H9 (cell line): ENCODE measurements around the gene LYST. TPM values are rescaled to one million over a fixed set of nuclear protein-coding genes. Genes with fewer than 3 reads are reported as not detected.

Source experiments
- DNase-seq: peaks from one replicate; pipeline ENCODE4 v3.0.0-alpha.2; 2017
- H2AFZ ChIP-seq: one replicate; pipeline ENCODE4 v1.6.1; 2013; ENCODE audit warnings: mild to moderate bottlenecking, low read length, control low read depth, moderate library complexity
- H2AK5ac ChIP-seq: 2 replicates; pipeline ENCODE4 v1.6.1; 2013; ENCODE audit warnings: low read length, control low read depth, mixed read lengths; ENCODE audit not compliant: insufficient read length
- H2BK120ac ChIP-seq: one replicate; pipeline ENCODE4 v1.6.1; 2013; ENCODE audit warnings: low read depth, mild to moderate bottlenecking, low read length, control low read depth, inconsistent platforms; ENCODE audit not compliant: poor library complexity, severe bottlenecking
- H2BK12ac ChIP-seq: 2 replicates; pipeline ENCODE4 v1.6.1; 2013; ENCODE audit warnings: low read length, control low read depth, mixed read lengths, low read depth; ENCODE audit not compliant: insufficient read length
- H2BK15ac ChIP-seq: 2 replicates; pipeline ENCODE4 v1.6.1; 2013; ENCODE audit warnings: low read depth, low read length, control low read depth
- H2BK20ac ChIP-seq: one replicate; pipeline ENCODE4 v1.6.1; 2013; ENCODE audit warnings: low read depth, mild to moderate bottlenecking, low read length, control low read depth, inconsistent platforms; ENCODE audit not compliant: poor library complexity, severe bottlenecking
- H2BK5ac ChIP-seq: 2 replicates; pipeline ENCODE4 v1.6.1; 2013; ENCODE audit warnings: low read length, control low read depth, mixed read lengths; ENCODE audit not compliant: insufficient read length
- H3K14ac ChIP-seq: 2 replicates; pipeline ENCODE4 v1.6.1; 2013; ENCODE audit warnings: low read length, control low read depth; ENCODE audit not compliant: insufficient read depth
- H3K18ac ChIP-seq: 2 replicates; pipeline ENCODE4 v1.6.1; 2013; ENCODE audit warnings: low read depth, mild to moderate bottlenecking, mixed read lengths, low read length, control low read depth; ENCODE audit not compliant: insufficient read length
- H3K23ac ChIP-seq: 2 replicates; pipeline ENCODE4 v1.6.1; 2013; ENCODE audit warnings: low read length, control low read depth, mixed read lengths, low read depth; ENCODE audit not compliant: insufficient read length
- H3K23me2 ChIP-seq: 2 replicates; pipeline ENCODE4 v1.6.1; 2013; ENCODE audit warnings: low read depth, mild to moderate bottlenecking, mixed read lengths, low read length, control low read depth; ENCODE audit not compliant: insufficient read length, poor library complexity, severe bottlenecking
- H3K27ac ChIP-seq: 2 replicates; pipeline ENCODE4 v1.5.1; 2013; ENCODE audit warnings: low read length, control low read depth, mixed read lengths, low read depth; ENCODE audit not compliant: insufficient read length
- H3K27me3 ChIP-seq: 2 replicates; pipeline ENCODE4 v1.6.1; 2013; ENCODE audit warnings: low read length, control low read depth, inconsistent platforms; ENCODE audit not compliant: insufficient read depth
- H3K4ac ChIP-seq: 2 replicates; pipeline ENCODE4 v1.6.1; 2013; ENCODE audit warnings: low read depth, mild to moderate bottlenecking, control low read depth, inconsistent platforms, low read length, moderate library complexity
- H3K4me1 ChIP-seq: 2 replicates; pipeline ENCODE4 v1.6.1; 2013; ENCODE audit warnings: low read length, control low read depth, inconsistent platforms; ENCODE audit not compliant: insufficient read depth
- H3K4me2 ChIP-seq: 2 replicates; pipeline ENCODE4 v1.6.1; 2013; ENCODE audit warnings: low read length, control low read depth, mixed read lengths; ENCODE audit not compliant: insufficient read length, insufficient read depth
- H3K56ac ChIP-seq: 2 replicates; pipeline ENCODE4 v1.6.1; 2013; ENCODE audit warnings: low read depth, mild to moderate bottlenecking, mixed read lengths, low read length, control low read depth; ENCODE audit not compliant: insufficient read length
- H3K79me1 ChIP-seq: 2 replicates; pipeline ENCODE4 v1.6.1; 2013; ENCODE audit warnings: low read depth, mild to moderate bottlenecking, moderate library complexity, low read length, control low read depth, inconsistent platforms; ENCODE audit not compliant: insufficient read depth, poor library complexity, severe bottlenecking
- H3K79me2 ChIP-seq: 2 replicates; pipeline ENCODE4 v1.6.1; 2013; ENCODE audit warnings: low read length, control low read depth, inconsistent platforms; ENCODE audit not compliant: insufficient read depth
- H3K9ac ChIP-seq: 2 replicates; pipeline ENCODE4 v1.6.1; 2013; ENCODE audit warnings: low read length, control low read depth, mixed read lengths; ENCODE audit not compliant: insufficient read length; ENCODE audit errors: extremely low read depth
- H3K9me3 ChIP-seq: one replicate; pipeline ENCODE4 v1.6.1; 2013; ENCODE audit warnings: low read depth, low read length, inconsistent platforms; ENCODE audit not compliant: control insufficient read depth
- H3T11ph ChIP-seq: one replicate; pipeline ENCODE4 v1.6.1; 2013; ENCODE audit warnings: mild to moderate bottlenecking, low read length, control low read depth, inconsistent platforms
- H4K20me1 ChIP-seq: one replicate; pipeline ENCODE4 v1.6.1; 2013; ENCODE audit not compliant: control insufficient read depth, insufficient read length, insufficient read depth
- H4K5ac ChIP-seq: 2 replicates; pipeline ENCODE4 v1.6.1; 2013; ENCODE audit warnings: low read depth, mild to moderate bottlenecking, mixed read lengths, low read length, control low read depth; ENCODE audit not compliant: insufficient read length
- H4K8ac ChIP-seq: replicated peaks from 2 replicates; pipeline ENCODE4 v1.6.1; 2013; ENCODE audit warnings: low read length, control low read depth, mixed read lengths, low read depth; ENCODE audit not compliant: insufficient read length
- H4K91ac ChIP-seq: 2 replicates; pipeline ENCODE4 v1.6.1; 2013; ENCODE audit warnings: low read depth, mild to moderate bottlenecking, moderate library complexity, mixed read lengths, low read length, control low read depth; ENCODE audit not compliant: insufficient read length
- H3K27ac Mint-ChIP-seq, 3 experiments: 2 replicates in 2 of 3; 3 replicates in 1 of 3; pipeline ENCODE4 v1.8.0; 2020 to 2021; ENCODE audit warnings: mixed read lengths in 3 of 3, mild to moderate bottlenecking in 1 of 3, moderate library complexity in 1 of 3
- H3K27me3 Mint-ChIP-seq: 2 replicates; pipeline ENCODE4 v1.8.0; 2021; ENCODE audit warnings: low read depth, mild to moderate bottlenecking, moderate library complexity, mixed read lengths
- H3K36me3 Mint-ChIP-seq, 3 experiments: 2 replicates in 2 of 3; 3 replicates in 1 of 3; pipeline ENCODE4 v1.8.0; 2020 to 2021; ENCODE audit warnings: low read depth in 3 of 3, mixed read lengths in 3 of 3; ENCODE audit not compliant: insufficient read depth in 1 of 3
- H3K4me1 Mint-ChIP-seq, 2 experiments: 2 replicates each; pipeline ENCODE4 v1.8.0; 2020; ENCODE audit warnings: mixed read lengths in 2 of 2
- H3K4me3 Mint-ChIP-seq, 2 experiments: 2 replicates in 1 of 2; 3 replicates in 1 of 2; pipeline ENCODE4 v1.8.0; 2020 to 2021; ENCODE audit warnings: mild to moderate bottlenecking in 2 of 2, mixed read lengths in 2 of 2, moderate library complexity in 1 of 2
- H3K9me3 Mint-ChIP-seq, 2 experiments: 2 replicates in 1 of 2; 3 replicates in 1 of 2; pipeline ENCODE4 v1.8.0; 2020; ENCODE audit warnings: mild to moderate bottlenecking in 2 of 2, mixed read lengths in 2 of 2, moderate library complexity in 1 of 2
- CTCF ChIP-seq: fragments of 200-600 bp; sonication (generic); conservative IDR thresholded peaks from 3 replicates; pipeline ENCODE4 v1.8.0; 2021; ENCODE audit warnings: antibody characterized with exemption, mild to moderate bottlenecking
- WGBS: extraction: QIAGEN DNeasy Blood & Tissue Kit; methylation state at CpG from one replicate; pipeline ENCODE4 v1.1.7; 2013; ENCODE audit warnings: missing lambda C conversion rate, low lambda C conversion rate, mixed read lengths; ENCODE audit not compliant: insufficient read length; ENCODE audit errors: extremely low coverage; 5-methylcytosine and 5-hydroxymethylcytosine counted together
- total RNA-seq: library from RNA; stranded (reverse); gene quantifications from 2 replicates; pipeline ENCODE4 v1.2.1, GENCODE V29; 2021

LYST gene
- total RNA-seq, 1 experiment from 2014 or later: 0.13 TPM

- peak overlapping the region in 2 of 3 experiments; percentile 19 to 37; a peak in 2 of 7 replicates for H3K27ac Mint-ChIP-seq
- no peak overlapping the region for H3K14ac ChIP-seq
- H3K4me2 ChIP-seq: peak overlapping the region; percentile 27
- H3K9ac ChIP-seq: no peak overlapping the region
- H3K79me1 ChIP-seq: no peaks in the 10 kb centered on the region
- no peaks in the 10 kb centered on the region for H4K20me1 ChIP-seq
- H2BK5ac ChIP-seq: no peak overlapping the region
- H4K91ac ChIP-seq: no peak overlapping the region
- H3K27me3 Mint-ChIP-seq: peaks cover 2% of the 10 kb centered on the region; the same call in 1 of the 2 replicates
- H3K18ac ChIP-seq: no peak overlapping the region
- no peaks in the 10 kb centered on the region for H3K23me2 ChIP-seq
- H2BK120ac ChIP-seq: no peak overlapping the region
- H3K9me3 ChIP-seq: peaks cover 13% of the 10 kb centered on the region
- H3K27me3 ChIP-seq: no peaks in the 10 kb centered on the region
- H3K36me3 Mint-ChIP-seq: peaks cover 17 to 53% (median 50%) of the 10 kb centered on the region in 3 experiments
- H2BK12ac ChIP-seq: no peak overlapping the region
- no peak overlapping the region for H2AFZ ChIP-seq
- 0 out of 2 replicates have a peak, but pooled peaks cover 2% of the 10 kb centered on the region for H3K79me2 ChIP-seq
- H3K9me3 Mint-ChIP-seq: peaks cover 40 to 51% of the 10 kb centered on the region in 2 experiments
- no peak overlapping the region for H4K5ac ChIP-seq
- peaks cover 17 to 23% of the 10 kb centered on the region in 2 experiments for H3K4me1 Mint-ChIP-seq
- H3K4ac ChIP-seq: no peak overlapping the region
- no peak overlapping the region for H4K8ac ChIP-seq
- peak; percentile 71 for DNase-seq
- H3K56ac ChIP-seq: no peak overlapping the region
- peak overlapping the region; percentile 47 for H3K27ac ChIP-seq
- no peak for TF ChIP-seq CTCF
- no peak overlapping the region for H3K23ac ChIP-seq
- WGBS: no CpG with 5 or more reads among the region's 7 CpGs
- no peak overlapping the region for H2BK20ac ChIP-seq
- H2AK5ac ChIP-seq: no peak overlapping the region
- H3T11ph ChIP-seq: no peak overlapping the region
- no peak overlapping the region for H2BK15ac ChIP-seq
- H3K4me1 ChIP-seq: peaks cover 8% of the 10 kb centered on the region; the same call in 1 of the 2 replicates
- H3K4me3 Mint-ChIP-seq: no peak overlapping the region
Observed at GRCh38 chr1:235673981-235674380, 192.7 kb downstream of the LYST start.
